GM08714 (cell line): Measurements from ENCODE around the gene CCNE1.
"Not testable (repeated sequence)": the region's sequence is repeated elsewhere in the genome, so short reads cannot be mapped to it uniquely, and the experiment has no call there.

ENCODE experiments used
- H3K4me3 ChIP-seq: fragments of 200-500 bp; sonication (Bioruptor generic); 2 replicates; pipeline ENCODE4 v1.5.1; 2014; ENCODE audit warnings: mild to moderate bottlenecking, low read length, inconsistent platforms
- ZNF274 ChIP-seq: IDR thresholded peaks from 2 replicates; pipeline ENCODE4 v1.6.1; 2012; ENCODE audit warnings: mild to moderate bottlenecking, low read depth, low read length

The CCNE1 gene

DNA sequence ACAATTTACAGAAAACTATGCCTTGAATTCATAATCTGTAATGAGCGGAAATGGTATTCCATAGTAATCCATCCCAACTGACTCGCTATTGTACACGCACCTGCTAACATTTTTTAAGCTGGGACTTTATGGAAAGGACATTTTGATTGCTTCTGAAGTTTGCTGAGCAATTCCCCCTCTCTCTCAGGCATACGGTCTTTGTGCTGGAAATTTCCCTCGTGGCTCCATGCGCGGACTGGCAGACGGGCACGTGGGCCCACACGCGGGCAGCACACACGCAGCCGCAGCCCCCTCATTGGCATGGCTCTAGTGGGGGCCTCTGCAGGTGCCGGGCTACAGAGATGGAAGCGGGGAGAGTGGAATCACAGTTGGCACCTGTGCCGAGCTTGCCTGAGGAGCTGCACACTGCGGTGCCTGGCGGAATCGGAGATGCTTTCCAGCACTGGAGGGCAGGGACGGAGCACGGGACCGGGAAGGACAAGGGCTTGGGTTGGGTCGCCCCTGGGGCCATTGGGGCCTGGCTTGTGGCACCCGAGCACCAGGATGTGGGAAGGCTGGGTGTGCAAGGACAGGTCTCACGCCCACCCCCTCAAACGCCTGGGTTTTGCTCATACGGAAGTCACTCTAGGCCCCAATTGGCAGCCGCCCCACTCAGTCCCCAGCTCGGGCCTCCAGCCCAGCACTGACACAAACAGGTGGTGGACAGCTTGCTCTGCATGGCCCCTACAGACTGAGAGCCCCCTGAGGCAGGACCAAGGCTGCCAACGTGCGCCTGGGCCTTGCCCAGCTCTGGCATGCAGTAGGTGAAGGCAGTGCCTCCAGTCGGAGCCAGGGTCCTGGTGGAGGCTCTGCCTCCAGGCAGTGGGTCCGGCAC, 30.2 kb upstream of the CCNE1 start:
- no peak for TF ChIP-seq ZNF274
- no peak overlapping the region for H3K4me3 ChIP-seq

DNA sequence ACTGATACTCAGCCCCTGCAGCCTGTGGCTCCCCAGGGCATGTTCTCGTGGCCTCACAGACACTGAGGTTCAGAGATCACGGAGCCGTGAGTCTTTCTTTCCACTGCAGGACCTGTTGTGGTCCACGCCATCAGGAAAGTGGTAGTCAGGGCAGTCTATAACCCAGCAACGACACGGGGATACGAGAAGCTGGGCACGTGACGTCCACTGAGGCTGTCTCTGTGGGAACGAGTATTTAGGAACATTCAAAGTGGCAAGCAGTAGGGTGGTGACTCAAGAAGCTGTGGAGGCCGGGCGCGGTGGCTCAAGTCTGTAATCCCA, 29.6 kb upstream of the CCNE1 start:
- TF ChIP-seq ZNF274: no peak
- no peak overlapping the region for H3K4me3 ChIP-seq

- no peak for TF ChIP-seq ZNF274
- H3K4me3 ChIP-seq: no peak overlapping the region
These were observed 28.1 kb upstream of the CCNE1 start for GRCh38 chr19:29783627-29784190.

- TF ChIP-seq ZNF274: no peak
- no peak overlapping the region for H3K4me3 ChIP-seq
These were observed 27.1 kb upstream of the CCNE1 start for GRCh38 chr19:29784598-29785223.

- H3K4me3 ChIP-seq: no peak overlapping the region
- no peak for TF ChIP-seq ZNF274
These were observed 26.4 kb upstream of the CCNE1 start for GRCh38 chr19:29785360-29785759.

DNA sequence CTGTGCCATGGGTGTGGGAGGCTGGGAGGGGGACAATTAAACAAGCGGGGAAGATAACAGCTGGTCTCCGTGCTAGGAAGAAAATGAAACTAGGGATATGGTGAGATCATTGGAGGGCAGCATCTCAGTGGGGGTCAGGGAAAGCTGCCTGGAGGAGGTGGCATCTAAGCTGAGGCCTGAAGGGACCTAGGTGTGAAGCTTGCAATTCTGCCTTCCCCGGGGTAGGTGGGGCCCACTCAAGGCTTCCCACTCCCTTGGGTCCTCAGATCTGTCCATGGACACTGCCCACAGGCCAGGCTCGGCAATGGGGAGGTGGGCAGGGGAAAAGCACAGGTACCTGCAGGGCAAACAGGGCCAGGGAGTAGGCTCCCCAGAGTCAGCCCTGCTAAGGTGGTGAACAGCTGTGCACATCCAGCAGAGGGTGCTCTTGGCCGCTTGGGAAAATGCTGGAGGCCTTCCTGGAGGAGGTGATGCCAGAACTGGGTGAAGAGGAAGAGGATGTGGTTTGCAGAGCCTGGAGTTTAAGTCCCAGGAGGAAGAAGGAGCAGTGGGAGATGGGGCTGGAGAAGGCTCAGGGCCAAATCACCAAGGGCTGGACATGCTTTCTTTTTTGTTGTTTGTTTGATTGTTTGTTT, 25.7 kb upstream of the CCNE1 start:
- no peak overlapping the region for H3K4me3 ChIP-seq
- TF ChIP-seq ZNF274: no peak

GRCh38 chr19:29787281-29787680, 24.5 kb upstream of the CCNE1 start:
- TF ChIP-seq ZNF274: no peak
- H3K4me3 ChIP-seq: no peak overlapping the region

DNA sequence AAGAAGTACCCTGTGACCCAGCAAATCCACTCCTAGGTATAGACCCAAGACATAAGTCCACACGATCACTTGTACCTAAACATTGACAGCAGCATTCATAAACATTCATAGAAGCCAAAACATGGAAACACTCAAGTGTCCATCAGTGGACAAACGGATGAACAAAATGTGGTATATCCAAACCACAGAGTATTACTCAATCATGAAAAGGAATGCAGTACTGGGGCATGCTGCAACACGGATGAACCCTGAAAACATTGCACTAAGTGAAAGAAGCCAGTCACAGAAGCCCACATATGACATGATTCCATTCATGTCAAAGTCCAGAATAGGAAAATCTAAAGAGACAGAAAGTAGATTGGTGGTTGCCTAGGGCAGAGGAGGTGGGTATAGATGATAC, 22.8 kb upstream of the CCNE1 start:
- no peak for TF ChIP-seq ZNF274
- no peak overlapping the region for H3K4me3 ChIP-seq

- H3K4me3 ChIP-seq: no peak overlapping the region
- TF ChIP-seq ZNF274: no peak
These were observed 18.6 kb upstream of the CCNE1 start for GRCh38 chr19:29793116-29793727.

- H3K4me3 ChIP-seq: not testable (repeated sequence)
These were observed 17.3 kb upstream of the CCNE1 start for GRCh38 chr19:29794490-29794889.

DNA sequence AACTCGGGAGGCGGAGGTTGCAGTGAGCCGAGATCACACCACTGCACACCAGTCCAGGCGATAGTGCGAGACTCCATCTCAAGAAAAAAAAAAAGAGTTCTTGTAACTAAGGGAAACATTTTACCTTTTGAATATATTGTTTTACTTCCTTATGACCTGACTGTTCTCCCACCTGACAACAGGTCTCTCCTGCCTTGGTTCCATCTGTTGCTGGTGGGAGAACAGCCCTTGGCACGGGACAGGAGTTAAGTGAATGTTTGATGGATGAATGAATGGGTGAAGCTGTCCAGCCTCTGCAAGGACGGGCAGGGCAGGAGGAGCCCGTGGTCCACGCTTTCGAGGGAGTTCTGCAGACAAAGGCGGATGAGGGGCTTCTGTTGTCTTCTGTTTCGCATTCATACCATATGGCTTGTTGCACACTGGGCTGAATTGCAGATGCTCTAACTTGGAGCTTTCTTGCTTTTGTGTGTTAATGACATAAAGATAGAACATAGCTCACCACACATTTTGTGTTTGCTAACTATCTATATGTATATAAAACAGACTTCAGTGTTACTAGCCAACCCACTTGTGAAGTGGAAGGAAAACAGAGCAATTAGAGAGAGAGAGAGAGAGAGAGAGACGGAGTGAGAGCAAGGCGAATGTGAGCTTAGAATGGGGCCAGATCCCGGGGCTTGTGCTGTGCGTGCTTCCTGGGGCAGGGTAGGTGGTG, 16.2 kb upstream of the CCNE1 start:
- no peak for TF ChIP-seq ZNF274
- no peak overlapping the region for H3K4me3 ChIP-seq

- H3K4me3 ChIP-seq: no peak overlapping the region
- TF ChIP-seq ZNF274: no peak
These were observed 15.6 kb upstream of the CCNE1 start for GRCh38 chr19:29796173-29796573.

GRCh38 chr19:29798774-29799497, 12.9 kb upstream of the CCNE1 start:
- H3K4me3 ChIP-seq: no peak overlapping the region
- TF ChIP-seq ZNF274: no peak
